Liver (tissue), 2 donors: ENCODE results near the gene OMG.

ENCODE experiments used
- CTCF ChIP-seq: fragments of 150-350 bp; IDR thresholded peaks from 2 replicates; pipeline ENCODE4 v1.5.1; 2017; ENCODE audit warnings: improper control_type of control experiment, low read depth, low read length; ENCODE audit not compliant: missing input control
- REST ChIP-seq: IDR thresholded peaks from 2 replicates; pipeline ENCODE4 v1.6.1; 2016; ENCODE audit warnings: antibody characterized with exemption, mild to moderate bottlenecking
- donor health status: healthy.

- TF ChIP-seq CTCF, result no peak
- no peak for TF ChIP-seq REST
Measured at GRCh38 chr17:31272803-31273202, 24.2 kb downstream of the OMG start.
